NOMO-1 treated with DMSO at 0.1 percent for 48 hours (cell line): ENCODE data around the gene ACE.

Experiments
- DNase-seq: peaks from one replicate; lab custom pipeline; 2025; ENCODE audit not compliant: unreplicated experiment; lab: John Stamatoyannopoulos, UW

The ACE gene

GRCh38 chr17:63474586-63475460, 2.0 kb upstream of the ACE start:
- DNase-seq = no peak

- DNase-seq = no peak
Observed at GRCh38 chr17:63475491-63476412, 1.1 kb upstream of the ACE start.

- DNase-seq = no peak
Observed at GRCh38 chr17:63476459-63476853, 405 bp upstream of the ACE start.

GRCh38 chr17:63477480-63478440, 899 bp downstream of the ACE start:
- no peak for DNase-seq

- DNase-seq = peak; percentile 70
Observed at GRCh38 chr17:63478814-63479494, 2.1 kb downstream of the ACE start.

DNA sequence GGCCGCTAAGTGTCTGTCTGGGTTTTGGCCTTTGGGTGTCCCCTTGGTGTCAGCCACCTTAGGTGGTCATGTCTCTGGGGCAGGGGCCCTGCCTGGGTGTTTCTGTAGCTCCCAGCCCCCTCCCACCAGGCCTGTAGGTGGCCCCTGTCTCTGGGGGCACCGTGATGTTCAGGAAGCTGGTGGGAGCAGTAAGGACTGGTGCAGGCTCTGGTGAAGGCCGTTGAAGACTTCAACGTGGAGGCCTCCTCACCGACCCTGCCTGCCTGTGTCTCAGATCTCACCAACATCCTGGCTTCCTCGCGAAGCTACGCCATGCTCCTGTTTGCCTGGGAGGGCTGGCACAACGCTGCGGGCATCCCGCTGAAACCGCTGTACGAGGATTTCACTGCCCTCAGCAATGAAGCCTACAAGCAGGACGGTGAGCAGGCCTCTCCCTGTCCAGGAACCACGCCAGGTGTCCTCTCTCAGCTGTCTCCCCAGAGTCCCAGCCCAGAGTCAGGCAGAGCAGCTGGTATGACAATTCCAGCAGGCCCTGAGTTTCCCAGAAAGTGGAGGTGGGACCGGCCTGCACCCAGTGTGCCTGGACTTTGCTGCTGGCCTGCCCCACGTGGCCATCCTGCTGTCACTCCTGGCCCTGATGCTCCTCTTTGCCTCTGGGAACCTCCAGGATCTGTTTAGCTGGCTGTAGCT, 2.8 kb downstream of the ACE start:
- no peak for DNase-seq

DNA sequence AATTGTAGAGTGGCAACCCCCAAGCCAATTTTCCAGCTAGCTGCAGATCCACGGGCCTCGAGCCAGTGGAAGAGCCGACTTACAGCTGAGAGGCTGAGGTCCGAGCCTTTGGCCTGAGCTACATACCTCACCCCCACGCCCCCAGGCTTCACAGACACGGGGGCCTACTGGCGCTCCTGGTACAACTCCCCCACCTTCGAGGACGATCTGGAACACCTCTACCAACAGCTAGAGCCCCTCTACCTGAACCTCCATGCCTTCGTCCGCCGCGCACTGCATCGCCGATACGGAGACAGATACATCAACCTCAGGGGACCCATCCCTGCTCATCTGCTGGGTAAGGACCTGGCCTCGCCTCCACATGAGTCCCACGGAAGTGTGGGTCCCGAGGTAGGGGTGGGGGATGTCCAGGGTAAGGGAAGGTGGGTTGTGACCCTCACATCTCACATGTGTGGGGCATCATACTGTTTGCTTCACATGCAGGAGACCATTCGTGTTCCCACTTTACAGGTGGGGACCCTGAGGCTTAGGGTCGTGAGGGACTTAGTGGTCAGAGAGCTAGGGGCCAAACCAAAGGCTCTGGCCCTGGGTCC, 3.4 kb downstream of the ACE start:
- DNase-seq = no peak

DNA sequence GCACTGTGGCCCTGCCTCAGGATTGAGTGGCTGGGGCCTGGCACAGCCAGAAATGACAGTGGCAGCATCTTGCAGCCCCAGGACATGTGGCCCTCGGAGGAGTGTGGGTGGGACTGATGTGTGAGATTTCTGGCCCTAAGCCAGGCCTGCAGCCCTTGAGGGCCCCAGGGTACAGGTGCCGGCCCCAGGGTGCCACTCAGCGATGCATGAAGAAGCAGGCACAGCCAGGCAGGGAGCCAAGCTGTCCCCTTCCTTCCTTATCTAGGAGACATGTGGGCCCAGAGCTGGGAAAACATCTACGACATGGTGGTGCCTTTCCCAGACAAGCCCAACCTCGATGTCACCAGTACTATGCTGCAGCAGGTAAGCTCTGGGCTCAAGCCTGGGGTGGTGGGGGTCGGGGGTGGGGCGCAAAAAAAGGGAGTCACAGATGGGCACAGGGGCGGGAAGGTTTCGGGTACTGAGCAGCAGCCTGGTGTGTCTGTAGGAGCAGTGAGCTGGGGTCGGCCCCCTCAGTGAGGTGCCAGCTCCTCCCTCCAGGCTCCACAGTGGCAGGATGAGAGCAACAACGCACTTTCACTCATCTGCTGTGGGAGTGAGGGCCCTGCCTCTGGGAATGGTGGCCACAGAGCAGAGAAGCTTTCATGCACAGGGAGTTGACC, 4.1 kb downstream of the ACE start:
- no peak for DNase-seq

GRCh38 chr17:63481488-63481870, 4.6 kb downstream of the ACE start:
- no peak for DNase-seq

- no peak for DNase-seq
Observed at GRCh38 chr17:63482509-63482908, 5.6 kb downstream of the ACE start.

GRCh38 chr17:63483038-63483437, 6.2 kb downstream of the ACE start:
- DNase-seq = no peak

DNA sequence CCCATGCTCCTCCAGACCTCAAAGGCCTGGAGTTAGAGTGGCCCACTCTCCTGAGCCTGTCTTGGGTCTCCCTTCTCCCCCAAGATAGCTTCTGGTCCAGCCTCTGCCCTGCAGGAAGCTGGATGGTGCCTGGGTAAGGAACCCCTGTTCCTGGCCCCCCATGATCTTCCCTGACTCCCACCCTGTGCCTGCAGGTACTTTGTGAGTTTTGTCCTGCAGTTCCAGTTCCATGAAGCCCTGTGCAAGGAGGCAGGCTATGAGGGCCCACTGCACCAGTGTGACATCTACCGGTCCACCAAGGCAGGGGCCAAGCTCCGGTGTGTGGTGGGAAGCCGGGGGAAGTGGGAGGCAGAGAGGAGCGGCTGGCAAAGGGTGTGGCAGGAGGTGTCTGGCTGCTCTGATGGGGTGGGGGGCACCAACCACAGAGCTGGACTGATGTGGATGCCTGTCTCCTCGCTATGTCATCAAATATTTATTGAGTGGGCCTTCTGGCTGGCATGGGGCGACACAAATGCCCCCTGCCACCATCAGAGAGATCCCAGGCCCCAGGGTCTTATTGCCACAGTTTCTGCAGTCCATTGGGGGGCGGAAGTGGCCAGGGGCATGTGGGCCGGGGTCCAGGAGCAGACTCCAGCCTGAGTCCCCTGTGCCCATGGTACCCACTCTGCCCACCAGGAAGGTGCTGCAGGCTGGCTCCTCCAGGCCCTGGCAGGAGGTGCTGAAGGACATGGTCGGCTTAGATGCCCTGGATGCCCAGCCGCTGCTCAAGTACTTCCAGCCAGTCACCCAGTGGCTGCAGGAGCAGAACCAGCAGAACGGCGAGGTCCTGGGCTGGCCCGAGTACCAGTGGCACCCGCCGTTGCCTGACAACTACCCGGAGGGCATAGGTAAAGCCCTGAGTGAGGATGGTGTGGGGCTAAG, 7.1 kb downstream of the ACE start:
- no peak for DNase-seq

DNA sequence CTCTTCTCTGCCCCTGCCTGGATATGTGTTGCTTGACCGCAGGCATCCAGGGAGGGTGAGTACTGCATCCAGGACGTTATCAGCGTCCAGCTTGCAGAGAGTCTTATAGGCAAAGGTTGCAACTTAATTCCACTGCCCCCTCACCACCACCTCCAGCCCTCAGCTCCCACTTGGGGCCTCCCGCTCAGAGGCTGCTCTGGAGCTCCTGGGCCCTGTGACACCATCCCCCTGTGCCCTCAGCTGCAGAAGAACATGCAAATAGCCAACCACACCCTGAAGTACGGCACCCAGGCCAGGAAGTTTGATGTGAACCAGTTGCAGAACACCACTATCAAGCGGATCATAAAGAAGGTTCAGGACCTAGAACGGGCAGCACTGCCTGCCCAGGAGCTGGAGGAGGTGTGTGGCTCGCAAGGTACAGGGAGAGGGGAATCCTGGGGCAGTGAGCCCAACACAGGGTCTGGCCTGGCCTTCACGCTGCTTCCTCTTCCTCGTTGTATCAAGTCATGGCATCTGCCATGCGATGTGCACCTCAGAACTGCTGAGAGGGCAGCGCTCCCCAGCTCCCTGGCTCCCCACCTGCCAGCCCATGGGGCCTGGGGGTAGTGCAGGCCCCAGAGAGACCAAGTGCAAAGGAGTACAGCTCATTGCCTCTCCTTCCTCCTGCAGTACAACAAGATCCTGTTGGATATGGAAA, 9.6 kb downstream of the ACE start:
- DNase-seq = no peak

DNA sequence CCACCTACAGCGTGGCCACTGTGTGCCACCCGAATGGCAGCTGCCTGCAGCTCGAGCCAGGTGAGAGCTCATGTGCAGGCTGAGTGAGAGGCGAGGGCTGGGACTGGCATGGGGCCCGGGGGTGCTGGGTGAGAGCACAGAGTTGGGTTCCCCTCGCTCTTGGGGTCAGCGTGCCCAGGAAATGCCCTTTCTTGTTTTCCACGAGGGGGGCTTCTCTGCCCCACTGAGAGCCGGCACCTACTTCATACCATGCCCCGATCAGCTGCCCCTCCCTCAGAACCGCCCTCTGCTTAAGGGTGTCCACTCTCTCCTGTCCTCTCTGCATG, 10.1 kb downstream of the ACE start:
- DNase-seq = no peak

GRCh38 chr17:63488851-63489250, 12.0 kb downstream of the ACE start:
- no peak for DNase-seq

- no peak for DNase-seq
Observed at GRCh38 chr17:63489291-63489690, 12.4 kb downstream of the ACE start.

DNA sequence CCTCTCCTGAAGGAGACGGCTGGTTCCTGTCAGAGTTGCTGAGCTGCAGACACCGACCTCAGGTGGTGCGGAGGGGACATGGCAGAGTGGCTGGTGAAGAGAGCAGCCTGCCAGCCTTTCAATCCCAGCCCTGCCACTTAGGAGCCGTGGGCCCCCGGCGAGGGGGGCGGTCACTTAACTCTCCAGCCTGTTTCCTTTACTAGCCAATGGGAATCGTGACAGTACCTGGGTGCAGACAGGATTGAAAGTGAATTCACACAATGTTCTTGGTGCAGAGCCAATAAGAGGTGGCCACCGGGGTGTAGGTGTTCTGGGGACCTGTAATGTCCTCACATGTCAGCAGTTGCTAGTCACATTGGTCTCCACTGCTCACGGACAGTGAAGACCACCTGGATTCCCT, 13.5 kb downstream of the ACE start:
- DNase-seq = no peak
